ENCODE measurements around the gene LRSAM1.

The LRSAM1 gene

DNA sequence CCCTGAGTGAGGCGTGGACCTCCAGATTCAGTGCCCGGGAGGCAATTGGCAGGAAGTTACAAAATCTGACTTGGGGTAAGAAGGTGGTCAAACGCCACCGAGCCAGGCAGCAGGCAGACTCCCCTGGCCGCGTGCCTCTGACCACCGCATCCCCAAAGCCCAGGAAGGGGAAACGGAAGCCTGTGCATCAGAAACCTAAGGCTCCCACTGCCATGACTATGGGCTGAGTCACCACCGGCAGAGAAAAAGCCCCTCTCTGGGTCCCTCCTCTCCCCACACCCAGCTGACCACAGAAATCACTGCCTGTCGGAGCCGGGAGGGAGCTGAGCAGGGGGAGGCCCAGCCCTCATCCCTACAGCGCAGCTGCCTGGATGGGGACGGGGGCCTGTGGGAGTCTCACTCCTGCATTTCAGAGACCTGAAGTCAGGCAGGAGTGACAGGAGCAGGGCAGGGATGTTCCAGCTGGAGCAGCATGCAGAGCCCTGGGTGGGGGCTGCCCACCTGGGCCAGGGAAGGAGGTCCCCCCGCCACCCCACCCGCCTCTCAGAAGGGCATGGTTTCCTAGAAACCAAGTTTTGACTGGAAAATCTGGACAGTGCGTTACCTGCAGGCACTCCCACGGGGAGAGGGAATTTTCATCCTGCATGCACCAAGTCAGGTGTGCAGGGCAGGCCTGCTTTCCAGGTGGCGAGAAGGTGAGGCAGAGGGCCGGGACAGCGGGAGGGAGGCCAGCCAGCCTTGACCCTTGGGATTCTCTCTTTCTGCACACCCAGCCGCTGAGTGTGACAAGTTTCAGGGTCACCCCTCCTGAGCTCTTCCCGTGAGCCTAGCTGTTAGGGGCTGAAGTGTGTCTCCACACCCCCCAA lies 68.2 kb downstream of the LRSAM1 start:
- no peak for DNase-seq

- no peak for DNase-seq
These were observed 69.9 kb downstream of the LRSAM1 start for GRCh38 chr9:127520941-127521918.

DNA sequence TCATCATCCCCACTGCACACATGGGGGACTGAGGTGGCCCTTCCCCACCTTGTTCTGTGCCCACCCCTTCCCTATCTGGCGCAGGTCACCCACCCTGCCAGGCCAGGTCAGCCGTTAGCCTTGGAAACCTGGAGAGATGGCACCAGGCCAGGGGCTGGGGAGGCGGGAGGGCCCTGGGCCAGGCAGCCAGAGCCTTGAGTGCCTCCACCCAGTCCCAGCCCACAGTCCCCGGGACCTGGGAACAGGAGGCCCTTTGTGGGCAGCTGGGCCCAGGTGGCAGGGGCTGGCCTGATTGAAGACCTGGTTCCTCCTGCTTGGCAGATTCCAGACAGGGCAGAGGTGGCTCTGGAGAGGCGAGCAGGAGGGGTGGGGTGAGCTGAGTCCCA lies 70.6 kb downstream of the LRSAM1 start:
- DNase-seq, result no peak

- no peak for DNase-seq
These were observed 71.4 kb downstream of the LRSAM1 start for GRCh38 chr9:127522727-127523126.

DNA sequence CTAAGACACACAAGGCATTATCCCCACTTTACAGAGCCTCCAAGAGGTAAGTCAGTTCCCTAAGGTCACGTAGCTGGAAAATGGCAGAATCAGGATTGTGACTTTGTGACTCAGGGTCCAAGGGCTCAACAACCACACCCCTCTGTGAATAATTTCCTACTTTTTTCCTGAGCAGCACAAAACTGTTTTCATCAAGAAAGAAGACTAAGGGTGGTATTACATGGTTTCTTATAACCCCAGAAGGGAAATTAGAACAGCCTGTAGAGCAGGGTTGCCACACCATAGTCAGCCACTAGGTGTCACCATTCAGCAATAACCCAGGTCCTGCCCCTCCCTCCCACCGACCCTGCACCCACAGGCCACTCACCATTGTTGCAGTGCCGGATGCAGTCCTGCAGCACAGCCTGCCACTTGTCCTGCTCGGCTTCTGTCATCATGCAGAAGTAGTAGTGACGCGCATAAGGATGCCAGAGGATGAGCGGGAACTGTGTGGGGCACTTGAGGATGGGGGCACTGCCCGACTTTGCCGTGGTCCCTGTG lies 72.1 kb downstream of the LRSAM1 start:
- DNase-seq, result no peak

- no peak for DNase-seq
These were observed 73.1 kb downstream of the LRSAM1 start for GRCh38 chr9:127524373-127524772.

DNA sequence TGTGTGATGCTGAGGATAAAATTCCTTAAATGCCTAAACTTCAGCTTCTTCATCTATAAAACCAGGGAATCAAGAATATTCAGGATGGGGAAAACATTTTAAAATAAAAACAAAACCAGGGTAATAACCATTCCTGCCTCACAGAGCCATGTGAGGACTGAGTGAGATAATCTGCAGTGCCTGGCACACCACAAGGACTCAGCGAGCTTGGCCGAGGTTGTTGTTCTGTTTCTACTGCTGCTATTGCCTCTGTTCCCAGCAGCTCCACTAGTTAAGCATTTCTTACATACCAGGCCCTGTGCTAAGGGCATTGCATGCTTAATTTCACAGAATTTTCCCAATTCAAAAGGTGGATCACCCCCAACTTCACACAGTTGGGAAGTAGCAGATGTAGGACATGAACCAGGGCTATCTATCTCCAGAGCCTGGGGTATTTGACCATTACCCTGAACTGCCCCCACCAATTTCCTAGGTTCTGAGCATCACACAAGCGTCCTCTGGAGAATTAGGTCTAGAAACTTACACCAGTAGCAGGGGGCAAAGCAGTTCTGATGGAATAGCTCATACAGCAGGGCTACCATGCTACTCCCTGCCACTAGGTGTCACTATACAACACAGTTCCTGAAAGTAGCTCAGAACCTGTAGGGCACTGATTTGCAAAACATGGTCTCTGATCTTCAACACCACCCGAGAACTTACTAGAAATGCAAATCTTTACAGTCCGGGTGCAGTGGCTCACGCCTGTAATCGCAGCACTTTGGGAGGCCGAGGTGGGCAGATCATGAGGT lies 74.3 kb downstream of the LRSAM1 start:
- DNase-seq, result no peak

GRCh38 chr9:127526655-127527559 lies 75.6 kb downstream of the LRSAM1 start:
- no peak for DNase-seq

DNA sequence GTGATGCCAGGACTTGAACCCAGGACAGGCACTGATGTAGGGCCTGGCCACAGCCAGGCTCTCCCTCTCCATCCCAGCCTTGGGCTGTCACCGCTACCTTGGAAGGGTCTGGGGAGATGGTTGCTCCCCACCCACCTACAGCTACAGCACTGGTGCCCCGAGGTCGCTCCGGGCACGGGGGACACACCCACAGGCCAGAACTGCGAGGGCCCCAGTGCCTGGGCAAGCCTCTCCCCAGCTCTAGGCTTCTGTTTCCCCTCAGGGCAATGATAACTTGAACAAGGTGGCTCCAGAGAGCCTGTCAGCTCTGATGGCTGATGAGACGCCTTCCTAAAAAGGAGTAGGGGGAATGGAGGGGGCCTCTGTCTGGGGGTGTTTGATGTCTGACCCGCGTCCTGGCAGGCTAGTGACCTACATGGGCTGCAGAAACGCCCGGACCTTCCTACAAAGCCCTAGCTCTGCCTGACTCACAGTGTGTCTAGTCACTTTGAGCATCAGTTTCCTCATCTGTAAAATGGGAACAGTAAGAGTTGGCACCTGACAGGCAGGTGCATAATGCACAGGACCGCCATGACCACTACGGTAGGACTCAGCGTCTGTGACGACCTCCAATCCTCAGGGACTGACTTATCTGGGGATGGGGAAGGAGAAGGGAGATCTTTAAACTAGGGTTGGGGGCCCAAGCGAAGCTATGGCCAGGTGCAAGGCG lies 76.4 kb downstream of the LRSAM1 start:
- DNase-seq, result no peak

- DNase-seq, result no peak
These were observed 77.3 kb downstream of the LRSAM1 start for GRCh38 chr9:127528422-127529251.

GRCh38 chr9:127529671-127530070 lies 78.4 kb downstream of the LRSAM1 start:
- no peak for DNase-seq

- DNase-seq, result no peak
These were observed 79.1 kb downstream of the LRSAM1 start for GRCh38 chr9:127530206-127530941.

GRCh38 chr9:127531676-127532075 lies 80.4 kb downstream of the LRSAM1 start:
- no peak for DNase-seq

DNA sequence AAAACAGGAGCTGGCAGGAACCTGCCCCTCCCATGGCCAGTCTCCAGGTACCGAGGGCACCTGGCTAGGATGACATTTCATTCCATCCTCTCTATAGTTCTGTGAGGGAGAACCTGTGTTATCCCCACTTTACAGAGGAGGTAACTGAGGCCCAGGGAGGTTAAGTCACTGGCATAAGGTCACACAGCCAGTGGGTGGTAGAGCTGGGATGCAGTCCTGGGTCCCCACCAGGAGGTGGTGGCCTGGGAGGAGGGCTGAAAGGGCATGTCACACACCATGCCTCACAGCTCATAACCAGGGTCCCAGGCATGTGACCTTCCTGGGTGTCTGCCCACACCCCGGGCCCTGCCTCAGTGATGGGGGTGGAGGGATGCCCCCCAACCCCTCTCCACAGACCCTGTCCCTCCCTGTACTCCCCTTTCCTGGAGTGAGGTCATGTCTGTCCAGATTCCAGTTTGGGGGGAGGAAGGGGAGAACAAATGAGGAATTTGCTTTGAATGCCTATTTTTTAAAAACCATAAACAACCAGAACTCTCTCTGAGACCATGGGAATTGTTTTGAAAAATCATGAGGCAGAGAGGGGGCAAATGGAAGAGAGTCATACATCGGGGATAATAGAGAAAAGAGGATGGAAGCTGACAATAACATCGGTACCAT lies 83.1 kb downstream of the LRSAM1 start:
- no peak for DNase-seq

DNA sequence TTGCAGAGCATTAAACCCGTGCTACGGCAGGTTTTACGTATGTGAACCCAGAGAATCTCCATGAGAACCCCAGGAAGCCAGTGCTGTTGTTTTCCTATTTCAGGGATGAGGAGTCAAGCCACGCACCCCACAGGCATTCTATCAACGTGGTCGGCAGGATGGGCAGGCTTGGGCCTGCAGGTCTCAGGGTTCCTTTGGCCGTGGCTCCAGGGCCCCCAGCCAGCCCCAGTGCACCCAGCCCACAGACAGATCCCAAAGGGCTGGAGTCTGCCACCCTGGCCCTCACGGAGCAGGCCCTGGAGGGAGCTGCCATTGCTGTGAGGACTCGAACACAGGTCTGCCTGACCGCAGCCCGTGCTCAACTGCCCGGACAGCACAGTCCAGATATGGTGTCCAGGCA lies 83.6 kb downstream of the LRSAM1 start:
- DNase-seq, result no peak

- DNase-seq, result no peak
These were observed 84.1 kb downstream of the LRSAM1 start for GRCh38 chr9:127535396-127535795.

DNA sequence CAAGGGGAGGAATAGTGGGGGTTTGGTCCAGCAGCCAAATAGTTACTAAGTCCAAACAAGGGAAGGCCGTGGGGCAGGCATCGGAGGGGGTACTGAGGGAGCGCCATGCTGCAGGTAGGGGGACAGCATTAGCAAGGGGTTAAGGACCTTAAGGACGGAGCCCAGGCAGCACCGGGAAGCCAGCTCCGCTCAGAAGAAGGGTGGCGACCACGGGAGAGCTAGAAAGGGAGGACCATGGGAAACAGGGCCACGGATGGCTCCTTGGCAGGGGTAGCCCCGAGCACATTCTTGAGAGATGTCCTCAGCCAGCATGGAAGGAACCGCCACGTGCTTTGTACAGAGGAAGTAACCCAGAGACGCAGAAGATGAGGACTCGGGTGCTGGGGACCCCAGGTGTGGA lies 84.5 kb downstream of the LRSAM1 start:
- no peak for DNase-seq

- DNase-seq, result no peak
These were observed 85.2 kb downstream of the LRSAM1 start for GRCh38 chr9:127536499-127536898.

DNA sequence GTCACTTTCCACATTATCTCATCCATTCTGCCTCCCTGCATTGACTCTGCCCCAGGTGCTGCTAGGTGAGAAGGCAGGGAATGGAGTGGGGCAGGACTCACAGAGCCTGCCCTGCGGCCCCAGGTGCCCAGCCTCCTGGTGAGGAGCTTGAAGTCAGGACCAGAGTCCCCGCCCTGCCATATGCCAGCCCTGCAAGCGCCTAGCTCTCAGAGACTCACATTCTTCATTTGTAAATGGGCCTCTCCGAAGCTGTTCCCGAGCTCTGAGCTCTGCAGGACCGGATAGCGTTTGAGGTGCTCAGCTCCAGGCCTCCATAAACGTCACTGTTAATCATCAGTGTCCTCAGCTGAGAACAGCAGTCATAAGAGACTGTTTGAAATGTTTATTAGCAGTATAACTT lies 85.7 kb downstream of the LRSAM1 start:
- DNase-seq, result no peak
